Neural progenitor cell (in vitro differentiated cells): ENCODE results near the gene CDCA5.

ENCODE experiments used
- EZH2 ChIP-seq: fragments of 200-600 bp; sonication (generic); IDR thresholded peaks from 2 replicates; pipeline ENCODE4 v1.6.1; 2017; ENCODE audit warnings: antibody characterized with exemption, mild to moderate bottlenecking, moderate library complexity
- TF ChIP-seq, protein P1 (sequence below): fragments of 200-600 bp; sonication (generic); IDR thresholded peaks from 2 replicates; pipeline ENCODE4 v1.5.1; 2017; ENCODE audit warnings: antibody characterized with exemption, mild to moderate bottlenecking

- TF ChIP-seq, protein P1, sequence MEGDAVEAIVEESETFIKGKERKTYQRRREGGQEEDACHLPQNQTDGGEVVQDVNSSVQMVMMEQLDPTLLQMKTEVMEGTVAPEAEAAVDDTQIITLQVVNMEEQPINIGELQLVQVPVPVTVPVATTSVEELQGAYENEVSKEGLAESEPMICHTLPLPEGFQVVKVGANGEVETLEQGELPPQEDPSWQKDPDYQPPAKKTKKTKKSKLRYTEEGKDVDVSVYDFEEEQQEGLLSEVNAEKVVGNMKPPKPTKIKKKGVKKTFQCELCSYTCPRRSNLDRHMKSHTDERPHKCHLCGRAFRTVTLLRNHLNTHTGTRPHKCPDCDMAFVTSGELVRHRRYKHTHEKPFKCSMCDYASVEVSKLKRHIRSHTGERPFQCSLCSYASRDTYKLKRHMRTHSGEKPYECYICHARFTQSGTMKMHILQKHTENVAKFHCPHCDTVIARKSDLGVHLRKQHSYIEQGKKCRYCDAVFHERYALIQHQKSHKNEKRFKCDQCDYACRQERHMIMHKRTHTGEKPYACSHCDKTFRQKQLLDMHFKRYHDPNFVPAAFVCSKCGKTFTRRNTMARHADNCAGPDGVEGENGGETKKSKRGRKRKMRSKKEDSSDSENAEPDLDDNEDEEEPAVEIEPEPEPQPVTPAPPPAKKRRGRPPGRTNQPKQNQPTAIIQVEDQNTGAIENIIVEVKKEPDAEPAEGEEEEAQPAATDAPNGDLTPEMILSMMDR: no peak
- TF ChIP-seq EZH2: no peak
Observed at GRCh38 chr11:65126624-65127274, 42.9 kb upstream of the CDCA5 start.
